ENCODE results near the gene NGLY1.

DNA sequence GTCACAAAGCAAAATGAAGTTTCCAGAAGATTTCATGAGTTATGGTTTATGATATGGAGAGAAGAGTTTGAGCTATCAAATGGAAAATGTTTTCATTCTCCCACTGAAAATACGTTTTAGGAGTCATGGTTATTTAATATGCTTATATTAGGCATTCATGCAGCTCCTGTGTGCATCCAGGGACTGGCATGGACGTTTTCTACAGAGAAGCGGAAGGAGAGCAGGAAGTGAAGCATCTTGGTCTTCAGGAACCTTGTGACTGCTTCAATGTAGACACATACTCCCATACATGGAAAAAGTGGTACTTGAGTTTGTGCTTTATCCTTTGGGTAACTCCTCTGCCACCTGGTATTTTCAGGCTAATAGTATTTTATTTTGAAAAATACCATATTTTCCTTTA, 75.2 kb downstream of the NGLY1 start:
- TF ChIP-seq, protein P1, sequence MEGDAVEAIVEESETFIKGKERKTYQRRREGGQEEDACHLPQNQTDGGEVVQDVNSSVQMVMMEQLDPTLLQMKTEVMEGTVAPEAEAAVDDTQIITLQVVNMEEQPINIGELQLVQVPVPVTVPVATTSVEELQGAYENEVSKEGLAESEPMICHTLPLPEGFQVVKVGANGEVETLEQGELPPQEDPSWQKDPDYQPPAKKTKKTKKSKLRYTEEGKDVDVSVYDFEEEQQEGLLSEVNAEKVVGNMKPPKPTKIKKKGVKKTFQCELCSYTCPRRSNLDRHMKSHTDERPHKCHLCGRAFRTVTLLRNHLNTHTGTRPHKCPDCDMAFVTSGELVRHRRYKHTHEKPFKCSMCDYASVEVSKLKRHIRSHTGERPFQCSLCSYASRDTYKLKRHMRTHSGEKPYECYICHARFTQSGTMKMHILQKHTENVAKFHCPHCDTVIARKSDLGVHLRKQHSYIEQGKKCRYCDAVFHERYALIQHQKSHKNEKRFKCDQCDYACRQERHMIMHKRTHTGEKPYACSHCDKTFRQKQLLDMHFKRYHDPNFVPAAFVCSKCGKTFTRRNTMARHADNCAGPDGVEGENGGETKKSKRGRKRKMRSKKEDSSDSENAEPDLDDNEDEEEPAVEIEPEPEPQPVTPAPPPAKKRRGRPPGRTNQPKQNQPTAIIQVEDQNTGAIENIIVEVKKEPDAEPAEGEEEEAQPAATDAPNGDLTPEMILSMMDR (conservative IDR thresholded peaks at IDR 0.05; ENCODE audit: low read length) = no peak
- no peak for TF ChIP-seq EZH2phosphoT487 (IDR thresholded peaks at IDR 0.05; ENCODE audit: borderline replicate concordance, low read depth, low read length)
